Globus pallidus (tissue), 1 donor: ENCODE data around the gene DYRK1B.

Experiments
- DNase-seq: peaks from one replicate; pipeline ENCODE4 v3.0.0-alpha.2; 2015; ENCODE audit warnings: low spot score

The DYRK1B gene

DNA sequence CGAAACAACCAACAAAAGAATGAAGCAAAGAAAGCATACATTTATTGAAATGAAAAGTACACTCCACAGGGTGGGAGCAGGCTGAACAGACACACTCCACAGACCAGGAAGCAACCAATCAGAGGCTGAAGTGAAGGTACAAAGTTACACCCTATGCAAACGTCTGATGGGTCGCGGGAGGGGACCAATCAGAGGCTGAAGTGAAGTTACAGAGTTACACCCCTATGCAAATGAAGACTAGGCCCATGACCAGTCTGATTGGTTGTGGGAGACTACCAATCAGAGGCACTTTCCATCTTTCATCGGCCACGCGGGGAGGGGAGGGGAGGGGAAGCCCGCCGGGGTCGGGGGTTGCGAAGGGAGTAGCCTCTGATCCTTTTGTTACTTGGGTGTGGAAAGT is 24.6 kb upstream of the DYRK1B start:
- no peak for DNase-seq

DNA sequence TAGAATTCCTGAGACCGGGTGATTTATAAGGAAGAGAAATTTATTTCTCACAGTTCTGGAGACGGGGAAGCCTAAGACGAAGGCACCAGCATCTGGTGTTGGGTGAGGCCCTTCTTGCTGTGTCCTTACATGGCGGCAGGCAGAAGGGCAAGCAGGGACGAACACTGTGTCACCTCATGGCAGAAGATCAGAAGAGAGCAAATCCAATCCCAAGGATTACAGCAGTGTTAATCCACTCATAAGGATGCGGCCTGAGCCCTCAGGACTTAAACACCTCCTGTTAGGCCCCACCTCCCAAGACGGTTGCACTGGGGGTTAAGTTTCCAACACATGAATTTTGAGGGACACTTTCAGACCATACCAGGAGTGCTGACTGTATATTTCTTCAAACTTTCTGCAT is 18.9 kb upstream of the DYRK1B start:
- DNase-seq, result no peak

DNA sequence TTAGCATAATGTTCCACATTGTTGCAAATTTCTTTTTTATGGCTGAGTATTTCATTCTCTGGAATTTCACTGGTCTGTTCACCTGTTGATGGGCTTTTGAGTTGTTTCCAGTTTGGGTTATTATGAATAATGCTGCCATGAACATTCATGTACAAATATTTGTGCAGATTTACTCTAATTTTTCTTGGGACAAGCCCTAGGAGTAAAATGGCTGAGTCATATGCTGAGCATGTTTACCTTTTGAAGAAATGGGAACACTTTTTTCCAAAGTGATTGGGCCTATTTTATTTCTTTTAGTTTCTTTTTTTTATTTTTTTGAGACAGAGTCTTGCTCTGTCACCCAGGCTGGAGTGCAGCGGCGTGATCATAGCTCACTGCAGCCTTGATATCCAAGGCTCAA is 16.9 kb upstream of the DYRK1B start:
- DNase-seq, result no peak

DNA sequence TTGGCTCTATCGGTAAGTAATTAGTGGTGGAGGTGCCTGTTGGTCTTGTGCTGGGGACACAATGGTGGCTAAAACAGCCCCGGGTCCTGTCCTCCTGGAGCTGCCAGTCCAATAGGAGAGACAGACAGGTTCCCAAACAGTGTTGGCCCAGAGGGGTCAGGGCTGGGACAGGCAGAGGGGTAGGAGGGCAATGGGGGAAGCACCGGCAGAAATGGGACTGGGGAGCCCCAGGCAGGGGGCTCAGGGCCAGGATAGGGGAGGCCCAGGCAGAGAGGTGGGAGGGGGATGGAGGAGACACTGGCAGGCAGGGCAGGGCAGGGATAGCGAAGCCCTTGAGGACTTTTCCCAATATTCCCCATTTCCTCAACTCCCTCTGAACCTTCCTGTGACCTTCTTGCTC is 14.4 kb upstream of the DYRK1B start:
- DNase-seq, result no peak

DNA sequence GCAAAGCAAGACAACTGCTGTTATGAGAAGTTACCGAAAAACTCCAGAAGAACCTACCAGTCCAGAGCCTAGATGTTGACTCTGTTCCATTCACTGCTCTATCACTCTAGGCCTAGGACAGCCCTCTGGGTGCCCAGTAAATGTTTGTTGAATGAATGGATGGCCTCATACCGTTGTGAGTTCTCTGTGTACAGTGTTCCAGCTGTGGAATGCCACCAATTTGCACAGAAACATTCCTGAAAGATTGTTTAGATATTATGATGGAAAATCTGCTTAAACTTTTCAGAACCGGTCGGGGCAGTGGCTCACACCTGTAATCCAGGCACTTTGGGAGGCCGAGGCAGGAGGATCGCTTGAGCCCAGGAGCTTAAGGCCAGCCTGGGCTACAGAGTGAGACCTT is 13.6 kb upstream of the DYRK1B start:
- DNase-seq, result no peak

DNA sequence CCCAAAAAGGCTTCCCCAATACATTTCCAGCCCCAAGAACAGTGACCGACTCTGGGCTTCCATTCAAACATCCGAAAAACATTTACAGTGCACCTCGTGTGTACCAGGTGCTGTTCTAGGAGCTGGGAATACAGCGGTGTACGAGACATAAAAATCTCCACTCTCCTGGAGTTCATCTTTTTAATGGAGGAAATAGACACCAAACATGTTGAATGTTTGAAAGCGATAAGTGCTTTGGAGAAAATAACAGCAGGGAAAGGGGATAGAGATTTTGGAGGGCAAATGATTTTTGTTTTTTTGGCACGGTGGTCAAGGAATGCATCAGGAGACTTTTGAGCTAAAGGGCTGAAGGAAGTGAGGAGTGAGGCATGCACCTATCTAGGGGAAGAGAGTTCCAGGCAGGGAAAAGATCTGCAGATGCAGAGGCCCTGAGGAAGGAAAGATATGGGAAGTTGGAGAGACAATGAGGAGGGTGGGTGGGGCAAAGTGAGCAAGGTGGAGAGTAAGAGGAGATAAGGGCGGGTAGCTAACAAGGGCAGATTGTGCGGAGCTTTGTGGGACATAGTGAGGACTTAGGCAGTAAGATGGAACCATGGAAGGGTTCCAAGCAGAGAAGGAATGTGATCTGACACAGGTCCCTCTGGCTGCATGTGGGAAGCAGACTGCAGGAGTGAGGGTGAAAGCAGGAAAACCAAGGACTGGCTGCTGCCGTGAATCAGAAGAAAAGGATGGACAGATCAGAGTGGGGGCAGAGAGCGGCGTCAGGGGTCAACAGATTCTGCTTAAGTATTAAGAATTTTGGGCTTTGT is 12.9 kb upstream of the DYRK1B start:
- DNase-seq, result no peak

DNA sequence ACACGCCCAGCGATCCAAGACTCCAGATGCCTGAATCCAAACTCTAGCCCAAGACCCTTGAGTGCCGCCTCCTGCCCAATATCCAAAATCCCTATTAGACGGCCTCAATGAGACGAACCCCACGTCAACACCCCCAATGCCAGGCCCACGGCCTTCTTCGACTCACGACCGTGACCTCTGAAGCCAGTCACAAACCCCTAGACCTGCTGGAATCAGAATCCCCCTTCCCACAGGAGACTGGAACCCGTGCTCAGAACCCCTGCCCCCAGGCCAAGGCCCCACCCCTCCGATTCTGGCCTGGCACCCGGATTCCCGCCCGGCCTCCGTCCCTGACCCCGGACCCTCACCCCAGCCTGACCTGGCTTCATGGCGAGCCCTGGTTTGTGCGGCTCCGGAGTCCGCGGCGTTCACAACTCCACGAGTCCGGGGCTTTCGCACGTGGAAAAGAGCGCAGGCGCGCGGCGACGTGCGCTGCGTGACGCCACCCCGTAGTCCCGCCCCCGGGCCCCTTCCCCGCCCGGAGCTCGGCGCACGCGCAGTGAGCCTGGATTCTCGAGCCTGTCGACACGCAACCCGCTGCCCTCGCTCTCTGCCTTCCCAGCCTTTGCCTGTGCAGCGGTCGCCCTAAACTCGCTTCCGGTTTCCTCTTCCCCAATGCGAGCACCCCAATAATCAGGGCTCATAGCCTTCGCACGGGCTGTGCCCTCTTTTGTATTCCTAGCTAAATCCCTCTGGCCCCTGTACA is 12.1 kb upstream of the DYRK1B start, which contains the start of gene FBL:
FBL (minus strand) TSS at position 447 of the 745 bp plus-strand sequence; CDS start at position 368, 79 bp downstream.
- DNase-seq, result peak; percentile 89

DNA sequence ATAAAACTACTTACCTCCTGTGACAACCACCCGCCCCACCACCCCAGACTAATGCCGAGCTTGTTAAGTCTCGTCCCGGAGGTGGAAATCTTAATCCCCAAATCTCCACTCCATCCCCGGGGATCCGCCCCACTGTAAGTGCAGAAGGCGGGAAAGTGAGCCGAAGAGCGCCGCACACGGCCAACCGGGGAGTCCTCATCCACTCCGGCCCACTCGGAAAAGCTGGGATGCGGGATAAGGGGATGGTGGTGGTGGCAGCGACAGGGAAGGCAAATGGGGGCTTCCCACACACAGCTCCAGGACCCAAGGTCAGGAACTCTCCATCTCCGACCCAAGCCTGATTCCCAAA is 11.6 kb upstream of the DYRK1B start:
- no peak for DNase-seq

DNA sequence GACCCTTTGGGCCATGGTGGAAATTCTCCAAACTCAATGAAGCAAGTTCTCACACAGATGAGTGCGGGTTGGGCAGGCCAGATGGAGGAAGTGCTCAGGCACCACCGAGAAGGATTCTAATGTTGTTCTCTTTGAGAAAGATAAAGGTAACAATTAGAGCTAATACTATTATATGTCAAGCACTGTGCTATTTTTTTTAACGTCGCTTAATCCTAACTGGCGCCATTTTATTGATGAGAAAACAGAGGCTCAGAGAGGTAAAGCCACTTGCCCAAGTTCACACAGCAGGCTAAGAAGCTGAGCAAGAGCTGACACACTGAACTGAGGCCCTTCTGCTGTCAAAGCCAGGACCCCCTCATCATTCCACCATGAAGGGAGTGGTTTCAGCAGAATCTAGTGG is 11.2 kb upstream of the DYRK1B start:
- no peak for DNase-seq

DNA sequence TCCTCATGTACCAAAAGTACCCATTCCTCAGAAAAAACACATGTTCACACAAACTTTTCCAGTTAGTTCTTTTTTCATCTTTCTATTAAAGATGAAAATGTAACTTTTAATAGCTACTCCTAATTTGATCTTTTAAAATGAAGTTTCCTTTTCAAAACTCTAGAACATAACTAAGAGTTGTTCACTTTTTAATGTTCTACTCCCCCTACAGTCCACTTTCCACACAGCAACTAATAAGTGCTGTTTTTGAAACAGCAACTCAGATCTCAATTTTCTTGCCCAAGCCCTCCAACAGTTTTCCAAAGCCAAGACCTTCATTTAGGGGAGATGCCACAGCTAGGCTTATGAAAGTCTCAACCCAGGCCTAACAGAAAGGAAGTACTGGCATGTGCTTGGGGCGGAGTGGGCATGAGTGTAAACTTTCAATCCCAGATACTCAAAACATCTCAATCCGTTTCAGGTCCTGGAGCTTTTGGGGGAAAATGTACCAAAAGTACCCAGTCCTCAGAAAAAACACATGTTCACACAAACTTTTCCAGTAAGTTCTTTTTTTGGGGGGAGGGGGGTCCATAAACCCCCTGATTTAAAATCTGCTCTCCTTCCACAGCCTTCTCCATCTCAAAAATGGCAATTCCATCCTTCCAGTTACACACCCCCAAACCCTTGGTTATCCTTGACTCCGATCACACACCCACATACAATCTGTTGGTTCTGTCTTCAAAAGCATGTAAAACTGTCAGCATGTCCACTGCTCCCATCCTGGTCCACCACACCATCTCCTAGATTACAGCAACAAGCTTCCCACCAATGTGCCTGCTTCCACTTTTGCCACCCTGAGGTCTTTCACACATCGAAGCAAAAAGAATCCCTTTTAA is 10.2 kb upstream of the DYRK1B start:
- no peak for DNase-seq

DNA sequence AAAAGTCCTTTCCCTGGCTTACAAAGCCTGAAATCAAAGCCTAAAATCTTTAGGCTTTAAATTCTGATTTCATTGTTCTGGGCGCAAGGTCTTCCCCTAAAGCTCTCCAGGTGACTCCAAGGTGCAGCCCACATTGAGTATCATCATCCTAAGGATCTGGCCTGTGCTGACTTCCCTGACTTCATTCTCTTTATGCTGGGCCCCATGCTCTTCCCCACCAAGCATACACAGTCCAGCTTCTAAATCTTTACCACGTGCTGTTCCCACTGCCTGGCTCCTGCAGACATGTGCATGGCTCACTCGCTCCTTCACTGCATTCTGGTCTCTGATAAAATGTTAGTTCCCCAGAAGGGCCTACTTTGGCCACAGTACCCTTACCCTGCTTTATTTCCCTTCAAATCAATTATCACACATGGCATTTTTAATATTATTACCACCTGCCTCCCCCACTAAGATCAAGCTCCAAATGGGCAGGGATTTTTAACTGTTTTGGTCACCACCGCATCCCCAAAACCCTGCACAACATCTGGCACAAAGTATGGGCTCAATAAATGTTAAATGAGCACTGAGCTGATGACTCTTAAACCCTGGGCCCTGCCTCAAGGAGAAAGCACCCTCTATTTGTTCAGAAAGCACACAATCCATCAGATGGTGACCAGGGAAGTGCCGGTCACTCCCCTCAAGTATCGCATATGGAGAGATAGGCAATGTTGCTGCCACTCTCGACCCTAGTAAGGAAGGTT is 8.9 kb upstream of the DYRK1B start:
- no peak for DNase-seq

DNA sequence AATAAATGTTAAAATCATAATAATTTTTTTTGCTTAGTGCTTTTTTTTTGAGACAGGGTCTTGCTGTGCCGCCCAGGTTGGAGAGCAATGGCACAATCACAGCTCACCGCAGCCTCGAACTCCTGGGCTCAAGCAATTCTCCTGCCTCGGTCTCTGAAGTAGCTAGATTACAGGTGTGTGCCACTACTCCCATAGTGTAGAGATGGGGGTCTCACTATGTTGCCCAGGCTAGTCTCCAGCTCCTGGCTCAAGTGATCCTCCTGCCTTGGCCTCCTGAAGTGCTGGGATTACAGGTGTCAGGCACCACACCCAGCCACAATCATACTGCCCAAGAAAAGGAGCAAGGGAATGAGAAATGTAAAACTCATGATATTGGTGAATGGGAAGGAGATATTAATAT is 7.1 kb upstream of the DYRK1B start:
- DNase-seq, result no peak

DNA sequence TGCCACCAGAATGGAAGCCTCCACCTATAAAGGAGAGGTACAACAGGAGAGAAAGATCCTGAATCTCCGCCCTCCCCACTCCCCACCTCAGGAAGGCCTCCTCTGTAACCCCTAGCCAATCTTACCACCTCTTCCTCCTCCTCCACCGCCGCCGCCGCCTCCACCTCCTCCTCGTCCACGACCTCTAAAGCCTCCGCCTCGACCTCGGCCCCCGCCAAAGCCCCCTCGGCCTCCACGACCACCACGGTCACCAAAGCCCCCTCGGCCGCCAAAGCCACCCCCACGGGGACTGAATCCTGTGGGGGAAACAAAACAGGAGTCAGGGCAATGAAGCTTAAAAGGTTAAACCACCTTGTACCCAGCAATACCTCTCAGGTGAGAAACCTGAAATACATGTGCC is 6.5 kb upstream of the DYRK1B start:
- DNase-seq, result no peak

DNA sequence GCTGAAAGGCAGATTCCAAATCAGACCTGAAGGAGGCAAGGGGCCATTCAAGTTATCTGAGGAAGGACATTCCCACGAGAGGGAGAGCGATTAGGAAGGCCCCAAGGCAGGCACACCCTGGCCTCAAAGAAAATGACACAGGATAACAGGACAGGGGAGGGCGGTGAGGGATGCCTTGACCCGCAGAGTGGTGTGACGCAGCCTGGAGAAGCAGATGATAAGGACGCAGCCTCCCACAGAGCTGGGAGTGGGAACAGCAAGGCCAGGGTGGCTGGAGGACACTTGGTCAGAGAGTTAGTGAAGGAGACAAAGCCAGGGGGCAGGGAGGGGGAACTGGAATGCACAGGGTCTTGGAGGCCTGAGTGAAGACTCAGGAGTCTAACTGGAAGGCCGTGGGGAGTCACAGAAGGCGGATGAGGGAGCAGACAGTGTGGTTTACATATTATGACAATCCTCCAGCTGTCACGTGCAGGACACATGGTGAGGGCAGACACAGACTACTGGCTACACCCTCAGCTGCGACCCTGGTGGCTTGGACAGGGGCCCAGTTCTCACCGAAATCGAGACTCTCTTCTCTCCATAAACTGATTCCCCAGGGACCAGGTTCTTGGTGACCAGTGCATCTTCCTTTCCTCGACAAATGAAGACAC is 5.8 kb upstream of the DYRK1B start:
- no peak for DNase-seq

DNA sequence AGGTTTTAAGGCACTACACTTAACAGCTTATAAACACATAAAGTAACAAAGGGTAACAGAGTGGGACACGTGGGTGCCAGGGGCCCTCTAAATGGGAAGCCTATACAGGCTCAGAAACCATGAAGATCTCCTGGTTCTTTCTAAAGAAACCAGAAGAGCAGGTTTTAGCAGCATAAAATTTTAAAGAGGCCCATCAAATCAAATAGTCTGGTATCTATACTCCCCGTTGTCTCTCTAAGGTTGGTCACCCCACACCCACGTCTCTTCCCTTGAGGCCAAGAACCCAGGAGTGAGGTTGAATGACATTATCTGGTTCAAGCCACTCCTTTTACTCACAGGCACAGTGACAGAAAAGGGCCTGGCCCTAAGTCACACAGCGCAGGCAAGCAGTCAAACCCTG is 4.6 kb upstream of the DYRK1B start:
- no peak for DNase-seq

DNA sequence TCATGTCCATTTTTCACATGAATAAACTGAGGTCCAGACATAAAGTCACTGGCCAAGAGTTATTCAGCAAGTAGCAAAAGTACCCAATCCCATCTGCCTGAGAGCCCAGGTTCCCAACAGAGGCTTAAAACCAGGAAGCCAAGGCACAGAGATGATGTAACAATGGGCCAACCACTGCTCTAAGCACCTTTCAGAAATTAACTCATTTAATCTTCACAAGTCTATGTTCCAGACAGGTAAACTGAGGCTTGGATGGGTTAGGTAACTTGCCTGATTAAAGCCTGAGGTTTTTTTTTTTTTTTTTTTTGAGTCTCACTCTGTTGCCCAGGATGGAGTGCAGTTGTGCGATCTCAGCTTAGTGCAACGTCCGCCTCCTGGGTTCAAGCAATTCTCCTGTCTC is 4.0 kb upstream of the DYRK1B start:
- no peak for DNase-seq

DNA sequence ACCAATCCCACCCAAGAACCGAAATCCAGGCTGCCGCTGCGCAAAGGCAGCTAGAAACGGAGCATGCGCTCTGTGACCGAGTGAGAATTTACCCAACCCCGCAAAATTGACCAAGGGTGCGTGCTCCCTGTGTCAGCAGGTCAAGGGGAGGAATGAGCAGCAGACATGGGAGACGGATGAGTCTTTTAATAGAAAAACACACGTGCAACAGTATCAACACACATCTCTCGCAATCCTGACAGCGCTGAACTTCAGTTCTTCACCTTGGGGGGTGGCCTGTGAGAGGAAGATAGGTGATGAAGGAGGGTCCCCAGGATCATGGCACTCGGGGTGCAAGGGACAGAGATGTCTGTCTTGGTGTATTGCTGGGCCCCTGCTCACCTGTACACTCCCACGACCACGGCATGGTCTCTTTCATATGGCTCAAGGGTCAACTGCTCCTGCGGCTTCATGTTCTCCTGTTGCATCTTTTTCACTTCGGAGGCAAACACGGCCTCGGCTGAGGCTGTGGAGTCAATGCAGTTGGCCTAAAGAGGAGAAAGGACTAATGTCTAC is 402 bp upstream of the DYRK1B start:
- DNase-seq, result no peak

DNA sequence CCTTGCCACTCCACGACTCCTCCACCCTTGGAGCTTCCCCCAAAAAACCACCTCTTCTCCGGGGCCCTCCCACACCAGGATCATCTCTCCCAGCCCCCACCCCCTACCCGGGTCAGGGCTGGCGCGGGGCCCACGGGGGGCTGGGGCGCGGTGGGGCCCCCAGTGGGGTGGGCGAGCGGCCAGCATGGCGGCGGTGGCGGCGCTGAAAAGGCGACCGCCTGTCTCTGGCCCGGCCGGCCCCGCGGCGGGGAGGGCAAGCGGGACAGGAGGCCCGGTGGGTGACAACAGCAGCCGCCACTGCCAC is 850 bp downstream of the DYRK1B start:
- no peak for DNase-seq

DNA sequence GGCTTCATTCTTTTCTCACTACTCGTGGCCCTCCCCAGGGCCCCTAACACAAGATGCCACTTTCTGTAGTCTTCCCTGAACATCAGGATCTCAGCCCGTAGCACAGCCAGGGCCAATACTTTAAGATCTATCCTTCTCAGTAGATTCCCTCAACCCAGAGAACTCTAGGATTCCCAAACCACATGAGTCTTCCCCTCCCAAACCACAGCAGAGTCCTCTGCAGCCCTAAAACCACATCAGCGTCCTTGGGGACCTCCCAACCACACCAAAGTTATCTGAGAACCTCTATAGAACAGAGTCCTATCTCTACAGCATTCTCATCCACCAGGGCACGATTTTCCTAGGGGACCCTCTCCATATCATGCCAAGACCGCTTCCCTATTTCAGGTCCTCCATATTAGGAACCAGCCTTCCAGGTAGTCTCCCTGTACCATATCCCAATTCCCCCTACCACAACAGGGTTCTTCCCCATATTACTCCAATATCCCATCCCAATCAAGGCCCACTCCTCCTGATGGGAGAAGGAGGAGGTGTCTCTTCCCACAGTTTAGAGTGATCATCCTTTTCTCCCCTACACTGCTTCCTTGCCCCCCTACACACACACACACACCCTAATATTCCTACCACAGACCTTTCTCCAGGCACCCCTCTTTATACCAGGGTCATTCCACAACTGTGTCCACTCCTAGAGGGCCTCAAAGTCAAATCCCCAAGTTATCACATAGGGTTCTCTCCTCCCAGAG is 1.4 kb downstream of the DYRK1B start:
- DNase-seq, result no peak

DNA sequence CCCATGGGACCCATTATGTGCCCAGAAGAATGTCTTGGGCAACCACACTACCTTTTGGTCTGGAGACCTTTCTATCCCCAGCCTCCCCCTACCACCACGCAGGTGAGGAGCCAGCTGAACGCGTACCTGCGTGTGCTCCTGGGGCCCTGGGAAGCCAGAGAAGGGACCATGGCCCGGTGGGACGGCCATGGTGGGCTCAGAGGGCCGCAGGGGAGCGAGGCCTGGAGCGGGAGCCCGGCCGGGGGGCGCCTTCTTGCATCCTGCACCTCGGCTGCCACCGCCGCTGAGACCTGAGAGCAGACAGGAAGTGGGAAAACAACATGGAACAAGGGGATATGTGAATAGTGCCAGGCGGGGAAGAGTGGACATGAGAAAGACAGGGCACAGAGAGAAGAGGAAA is 2.3 kb downstream of the DYRK1B start:
- no peak for DNase-seq

DNA sequence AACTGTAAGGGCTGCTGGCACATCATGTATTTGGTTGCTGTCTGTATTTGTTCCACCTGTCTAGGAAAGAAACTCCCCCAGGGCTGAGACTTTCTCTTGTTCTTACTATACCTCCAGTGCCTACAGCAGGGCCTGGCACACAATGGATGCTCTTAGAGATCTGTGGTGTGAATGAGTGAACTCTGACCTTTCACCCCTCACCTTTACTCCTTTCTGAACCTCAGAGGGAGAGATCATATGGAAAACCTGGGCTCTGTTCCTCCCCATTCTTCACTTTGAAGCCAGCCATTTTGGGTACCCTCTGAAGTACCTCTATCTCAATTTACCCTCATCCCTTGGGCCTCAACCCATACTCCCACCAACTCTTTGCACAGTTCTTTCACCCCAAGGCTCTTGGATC is 3.1 kb downstream of the DYRK1B start:
- DNase-seq, result no peak
